K562 (cell line): Measurements from ENCODE around the gene SDE2. TPM values are rescaled to one million over a fixed set of nuclear protein-coding genes. Genes with fewer than 3 reads are reported as not detected.
A peak's percentile ranks its signal among the peaks of the same experiment; 100 is the strongest.

Source experiments
- CBFA2T3 ChIP-seq: fragments of 450-650 bp; IDR thresholded peaks from 2 replicates; pipeline ENCODE4 v1.6.1; 2017
- E2F3 ChIP-seq: fragments of 250-450 bp; sonication (Bioruptor Pico); IDR thresholded peaks from 2 replicates; pipeline ENCODE4 v1.4.0; 2020; ENCODE audit warnings: mild to moderate bottlenecking
- FOXK2 ChIP-seq, 2 experiments: fragments of 450-650 bp; IDR thresholded peaks in 1 of 2; conservative IDR thresholded peaks in 1 of 2; 2 replicates each; pipeline ENCODE4 v1.6.1; 2016; ENCODE audit warnings: low read depth in 2 of 2, mild to moderate bottlenecking in 1 of 2
- FOXP1 ChIP-seq: sonication (generic); formaldehyde crosslinking; IDR thresholded peaks from 2 replicates; pipeline ENCODE4 v1.8.0; 2022; ENCODE audit warnings: mild to moderate bottlenecking, missing genetic modification reagents
- POLR3A ChIP-seq: IDR thresholded peaks from 2 replicates; pipeline ENCODE4 v1.6.1; 2011; ENCODE audit warnings: borderline replicate concordance, mild to moderate bottlenecking, moderate library complexity; ENCODE audit not compliant: insufficient read length, insufficient read depth; ENCODE audit errors: extremely low read depth
- SOX6 ChIP-seq: fragments of 450-650 bp; IDR thresholded peaks from 2 replicates; pipeline ENCODE4 v1.6.1; 2014; ENCODE audit warnings: mild to moderate bottlenecking
- YY1 ChIP-seq, 3 experiments: IDR thresholded peaks; 2 replicates each; pipeline ENCODE4 v1.6.1; 2011; ENCODE audit warnings: low read length in 2 of 3, mild to moderate bottlenecking in 2 of 3, moderate library complexity in 2 of 3, borderline replicate concordance in 1 of 3, control low read depth in 1 of 3, low read depth in 1 of 3; ENCODE audit not compliant: insufficient read depth in 3 of 3, insufficient replicate concordance in 2 of 3, control insufficient read depth in 1 of 3, insufficient read length in 1 of 3; ENCODE audit errors: extremely low read depth in 1 of 3
- polyA plus RNA-seq, 8 experiments: library from polyadenylated mRNA; depleted of rRNA in 4 of 8; stranded (reverse) in 5 of 8; unstranded in 3 of 8; fragments of >200 nt; fragmentation: Nextera tagmentation in 2 of 8; fragmentation: Illumina TruSeq in 1 of 8; extraction: Ambion mirVana in 2 of 8; extraction: Trizol in 1 of 8; gene quantifications; 2 replicates each; pipeline versions ENCODE4 v1.2.1 to v1.2.3, GENCODE V29; 2011 to 2014; ENCODE audit warnings: inconsistent platforms in 1 of 8, missing spikeins in 1 of 8
- total RNA-seq, 7 experiments: library from RNA; depleted of rRNA in 6 of 7; stranded (reverse); fragments of >200 nt in 6 of 7; fragmentation: Illumina TruSeq in 2 of 7; extraction: Trizol in 2 of 7; gene quantifications; 2 replicates each; pipeline versions ENCODE4 v1.2.1 to v1.2.3, GENCODE V29; 2011 to 2021; ENCODE audit warnings: low replicate concordance in 1 of 7
- TF ChIP-seq, protein P1 (sequence below): fragments of 250-450 bp; sonication (Bioruptor Pico); IDR thresholded peaks from 2 replicates; pipeline ENCODE4 v1.8.0; 2021; ENCODE audit warnings: borderline replicate concordance, mild to moderate bottlenecking, moderate library complexity; ENCODE audit not compliant: poor library complexity, severe bottlenecking
- TF ChIP-seq, protein P2 (sequence below): fragments of 250-450 bp; sonication (Bioruptor Pico); IDR thresholded peaks from 2 replicates; pipeline ENCODE4 v1.6.1; 2021; ENCODE audit warnings: mild to moderate bottlenecking
- TF ChIP-seq, protein P3 (sequence below): sonication (generic); formaldehyde crosslinking; IDR thresholded peaks from 2 replicates; pipeline ENCODE4 v1.8.1; 2023; ENCODE audit warnings: mild to moderate bottlenecking, missing genetic modification reagents, moderate library complexity
- TF ChIP-seq, protein P4 (sequence below): sonication (generic); formaldehyde crosslinking; IDR thresholded peaks from 2 replicates; pipeline ENCODE4 v1.8.0; 2023; ENCODE audit warnings: mild to moderate bottlenecking, missing genetic modification reagents
- TF ChIP-seq, protein P5 (sequence below), 2 experiments: fragments of 200-800 bp in 1 of 2; sonication (Bioruptor generic) in 1 of 2; sonication (generic) in 1 of 2; formaldehyde crosslinking in 1 of 2; IDR thresholded peaks in 1 of 2; conservative IDR thresholded peaks in 1 of 2; 2 replicates each; pipeline versions ENCODE4 v1.5.0 to v1.6.1; 2016 to 2020; ENCODE audit warnings: missing compliant biosample characterization in 1 of 2, missing genetic modification characterization in 1 of 2, missing genetic modification reagents in 1 of 2
- TF ChIP-seq, protein P6 (sequence below): fragments of 250-450 bp; sonication (Bioruptor Pico); IDR thresholded peaks from 2 replicates; pipeline ENCODE4 v1.4.0; 2020

SDE2 gene
- total and polyA plus RNA-seq, 9 of the 15 experiments (the other 6 are each of a cell fraction or from before 2014, with no cell fraction given): 14.3 to 62.3 (median 46.0) TPM

DNA sequence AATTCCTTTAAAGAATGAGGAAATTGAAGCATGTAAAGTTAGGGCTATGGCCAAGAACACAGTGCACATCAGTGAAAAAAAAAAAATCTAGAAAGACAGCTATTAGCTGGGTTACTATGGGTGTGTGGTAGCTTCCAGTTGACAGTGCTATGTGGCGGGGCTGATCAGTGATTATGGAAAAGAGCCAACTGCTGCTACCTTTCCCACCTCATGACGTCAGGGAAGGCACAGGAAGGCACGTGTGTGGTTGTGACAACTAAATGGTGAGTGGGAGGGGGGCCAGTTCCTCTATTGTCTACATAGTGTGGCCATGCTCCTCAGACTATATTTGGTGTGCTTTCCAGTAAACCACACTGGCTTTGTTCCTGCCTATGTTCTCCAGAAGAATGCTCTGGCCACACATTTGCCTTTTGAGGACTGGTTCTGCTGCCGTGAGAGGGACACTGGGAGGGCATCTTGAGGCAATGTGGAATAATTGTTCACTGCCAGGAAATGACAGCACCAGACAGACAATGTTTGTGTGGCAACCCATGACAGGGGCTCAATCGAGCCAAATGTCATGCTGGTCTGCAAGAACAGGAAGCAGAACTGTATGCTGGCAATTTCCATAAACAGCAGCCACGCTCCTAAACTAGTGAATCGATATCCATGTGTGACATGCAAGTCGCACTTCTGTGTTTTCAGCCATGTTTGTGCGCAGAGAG, 3.0 kb upstream of the SDE2 start (continued):
- TF ChIP-seq, protein P1, sequence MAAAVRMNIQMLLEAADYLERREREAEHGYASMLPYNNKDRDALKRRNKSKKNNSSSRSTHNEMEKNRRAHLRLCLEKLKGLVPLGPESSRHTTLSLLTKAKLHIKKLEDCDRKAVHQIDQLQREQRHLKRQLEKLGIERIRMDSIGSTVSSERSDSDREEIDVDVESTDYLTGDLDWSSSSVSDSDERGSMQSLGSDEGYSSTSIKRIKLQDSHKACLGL (CRISPR knock-in tag): peak; percentile 45
- peak; percentile 56 to 70; a peak in 3 of 4 replicates for TF ChIP-seq FOXK2 (conservative IDR thresholded peaks at IDR 0.05 in 1 of 2, IDR thresholded peaks at IDR 0.05 in 1 of 2; ENCODE audit: low read depth in 2 of 2)
- TF ChIP-seq, protein P2, sequence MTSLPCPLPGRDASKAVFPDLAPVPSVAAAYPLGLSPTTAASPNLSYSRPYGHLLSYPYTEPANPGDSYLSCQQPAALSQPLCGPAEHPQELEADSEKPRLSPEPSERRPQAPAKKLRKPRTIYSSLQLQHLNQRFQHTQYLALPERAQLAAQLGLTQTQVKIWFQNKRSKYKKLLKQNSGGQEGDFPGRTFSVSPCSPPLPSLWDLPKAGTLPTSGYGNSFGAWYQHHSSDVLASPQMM (CRISPR knock-in tag): no peak
- TF ChIP-seq, protein P3, sequence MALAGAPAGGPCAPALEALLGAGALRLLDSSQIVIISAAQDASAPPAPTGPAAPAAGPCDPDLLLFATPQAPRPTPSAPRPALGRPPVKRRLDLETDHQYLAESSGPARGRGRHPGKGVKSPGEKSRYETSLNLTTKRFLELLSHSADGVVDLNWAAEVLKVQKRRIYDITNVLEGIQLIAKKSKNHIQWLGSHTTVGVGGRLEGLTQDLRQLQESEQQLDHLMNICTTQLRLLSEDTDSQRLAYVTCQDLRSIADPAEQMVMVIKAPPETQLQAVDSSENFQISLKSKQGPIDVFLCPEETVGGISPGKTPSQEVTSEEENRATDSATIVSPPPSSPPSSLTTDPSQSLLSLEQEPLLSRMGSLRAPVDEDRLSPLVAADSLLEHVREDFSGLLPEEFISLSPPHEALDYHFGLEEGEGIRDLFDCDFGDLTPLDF (CRISPR knock-in tag): 0 out of 2 replicates have a peak, but pooled peaks have one; percentile 13
- TF ChIP-seq POLR3A: no peak
- TF ChIP-seq, protein P4, sequence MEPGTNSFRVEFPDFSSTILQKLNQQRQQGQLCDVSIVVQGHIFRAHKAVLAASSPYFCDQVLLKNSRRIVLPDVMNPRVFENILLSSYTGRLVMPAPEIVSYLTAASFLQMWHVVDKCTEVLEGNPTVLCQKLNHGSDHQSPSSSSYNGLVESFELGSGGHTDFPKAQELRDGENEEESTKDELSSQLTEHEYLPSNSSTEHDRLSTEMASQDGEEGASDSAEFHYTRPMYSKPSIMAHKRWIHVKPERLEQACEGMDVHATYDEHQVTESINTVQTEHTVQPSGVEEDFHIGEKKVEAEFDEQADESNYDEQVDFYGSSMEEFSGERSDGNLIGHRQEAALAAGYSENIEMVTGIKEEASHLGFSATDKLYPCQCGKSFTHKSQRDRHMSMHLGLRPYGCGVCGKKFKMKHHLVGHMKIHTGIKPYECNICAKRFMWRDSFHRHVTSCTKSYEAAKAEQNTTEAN (CRISPR knock-in tag): peak; percentile 61; the same call in 1 of the 2 replicates
- TF ChIP-seq, protein P5, sequence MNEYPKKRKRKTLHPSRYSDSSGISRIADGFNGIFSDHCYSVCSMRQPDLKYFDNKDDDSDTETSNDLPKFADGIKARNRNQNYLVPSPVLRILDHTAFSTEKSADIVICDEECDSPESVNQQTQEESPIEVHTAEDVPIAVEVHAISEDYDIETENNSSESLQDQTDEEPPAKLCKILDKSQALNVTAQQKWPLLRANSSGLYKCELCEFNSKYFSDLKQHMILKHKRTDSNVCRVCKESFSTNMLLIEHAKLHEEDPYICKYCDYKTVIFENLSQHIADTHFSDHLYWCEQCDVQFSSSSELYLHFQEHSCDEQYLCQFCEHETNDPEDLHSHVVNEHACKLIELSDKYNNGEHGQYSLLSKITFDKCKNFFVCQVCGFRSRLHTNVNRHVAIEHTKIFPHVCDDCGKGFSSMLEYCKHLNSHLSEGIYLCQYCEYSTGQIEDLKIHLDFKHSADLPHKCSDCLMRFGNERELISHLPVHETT (CRISPR knock-in tag; conservative IDR thresholded peaks at IDR 0.05 in 1 of 2, IDR thresholded peaks at IDR 0.05 in 1 of 2): peak in 1 of 2 experiments; percentile 39; a peak in 2 of 4 replicates
- TF ChIP-seq YY1 (IDR thresholded peaks at IDR 0.05; ENCODE audit: borderline replicate concordance in 1 of 3, control insufficient read depth in 1 of 3, extremely low read depth in 1 of 3, insufficient read depth in 3 of 3, insufficient read length in 1 of 3, insufficient replicate concordance in 2 of 3, low read depth in 1 of 3, low read length in 2 of 3): peak in 1 of 3 experiments; percentile 39
- TF ChIP-seq CBFA2T3: peak; percentile 48
- TF ChIP-seq E2F3 (CRISPR knock-in tag): no peak
- TF ChIP-seq, protein P6, sequence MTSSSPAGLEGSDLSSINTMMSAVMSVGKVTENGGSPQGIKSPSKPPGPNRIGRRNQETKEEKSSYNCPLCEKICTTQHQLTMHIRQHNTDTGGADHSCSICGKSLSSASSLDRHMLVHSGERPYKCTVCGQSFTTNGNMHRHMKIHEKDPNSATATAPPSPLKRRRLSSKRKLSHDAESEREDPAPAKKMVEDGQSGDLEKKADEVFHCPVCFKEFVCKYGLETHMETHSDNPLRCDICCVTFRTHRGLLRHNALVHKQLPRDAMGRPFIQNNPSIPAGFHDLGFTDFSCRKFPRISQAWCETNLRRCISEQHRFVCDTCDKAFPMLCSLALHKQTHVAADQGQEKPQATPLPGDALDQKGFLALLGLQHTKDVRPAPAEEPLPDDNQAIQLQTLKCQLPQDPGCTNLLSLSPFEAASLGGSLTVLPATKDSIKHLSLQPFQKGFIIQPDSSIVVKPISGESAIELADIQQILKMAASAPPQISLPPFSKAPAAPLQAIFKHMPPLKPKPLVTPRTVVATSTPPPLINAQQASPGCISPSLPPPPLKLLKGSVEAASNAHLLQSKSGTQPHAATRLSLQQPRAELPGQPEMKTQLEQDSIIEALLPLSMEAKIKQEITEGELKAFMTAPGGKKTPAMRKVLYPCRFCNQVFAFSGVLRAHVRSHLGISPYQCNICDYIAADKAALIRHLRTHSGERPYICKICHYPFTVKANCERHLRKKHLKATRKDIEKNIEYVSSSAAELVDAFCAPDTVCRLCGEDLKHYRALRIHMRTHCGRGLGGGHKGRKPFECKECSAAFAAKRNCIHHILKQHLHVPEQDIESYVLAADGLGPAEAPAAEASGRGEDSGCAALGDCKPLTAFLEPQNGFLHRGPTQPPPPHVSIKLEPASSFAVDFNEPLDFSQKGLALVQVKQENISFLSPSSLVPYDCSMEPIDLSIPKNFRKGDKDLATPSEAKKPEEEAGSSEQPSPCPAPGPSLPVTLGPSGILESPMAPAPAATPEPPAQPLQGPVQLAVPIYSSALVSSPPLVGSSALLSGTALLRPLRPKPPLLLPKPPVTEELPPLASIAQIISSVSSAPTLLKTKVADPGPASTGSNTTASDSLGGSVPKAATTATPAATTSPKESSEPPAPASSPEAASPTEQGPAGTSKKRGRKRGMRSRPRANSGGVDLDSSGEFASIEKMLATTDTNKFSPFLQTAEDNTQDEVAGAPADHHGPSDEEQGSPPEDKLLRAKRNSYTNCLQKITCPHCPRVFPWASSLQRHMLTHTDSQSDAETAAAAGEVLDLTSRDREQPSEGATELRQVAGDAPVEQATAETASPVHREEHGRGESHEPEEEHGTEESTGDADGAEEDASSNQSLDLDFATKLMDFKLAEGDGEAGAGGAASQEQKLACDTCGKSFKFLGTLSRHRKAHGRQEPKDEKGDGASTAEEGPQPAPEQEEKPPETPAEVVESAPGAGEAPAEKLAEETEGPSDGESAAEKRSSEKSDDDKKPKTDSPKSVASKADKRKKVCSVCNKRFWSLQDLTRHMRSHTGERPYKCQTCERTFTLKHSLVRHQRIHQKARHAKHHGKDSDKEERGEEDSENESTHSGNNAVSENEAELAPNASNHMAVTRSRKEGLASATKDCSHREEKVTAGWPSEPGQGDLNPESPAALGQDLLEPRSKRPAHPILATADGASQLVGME: peak; percentile 42; the same call in 1 of the 2 replicates
- peak; percentile 98 for TF ChIP-seq SOX6
- TF ChIP-seq FOXP1: peak; percentile 59
